GM21447 (cell line): ENCODE measurements around the gene NFX1.

ENCODE experiments used
- ATAC-seq: cut with Tn5 transposase; IDR thresholded peaks from one replicate; pipeline ENCODE4 v1.9.1; 2021; ENCODE audit not compliant: unreplicated experiment

Gene NFX1

GRCh38 chr9:33415501-33416038 is 125.3 kb downstream of the NFX1 start:
- no peak for ATAC-seq

DNA sequence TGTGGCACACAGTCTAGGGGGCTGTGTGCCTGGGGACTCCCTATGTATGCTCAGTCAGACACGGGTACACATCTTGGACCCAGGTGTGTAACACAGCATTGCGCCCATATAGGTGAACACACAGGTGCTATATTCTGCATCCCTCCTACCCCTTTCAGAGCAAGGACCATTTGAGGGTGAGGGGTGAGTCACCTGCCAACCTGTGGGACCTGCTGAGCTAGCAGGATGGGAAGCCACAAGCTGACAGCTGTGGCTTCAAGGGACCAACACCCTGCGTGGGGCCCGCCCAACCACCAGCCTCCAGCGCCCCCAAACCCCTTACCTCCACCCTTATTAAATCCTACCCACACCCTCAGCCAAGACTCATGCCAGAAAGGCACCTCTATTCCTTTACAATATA is 126.7 kb downstream of the NFX1 start:
- ATAC-seq: no peak

GRCh38 chr9:33418090-33418489 is 127.8 kb downstream of the NFX1 start:
- no peak for ATAC-seq

DNA sequence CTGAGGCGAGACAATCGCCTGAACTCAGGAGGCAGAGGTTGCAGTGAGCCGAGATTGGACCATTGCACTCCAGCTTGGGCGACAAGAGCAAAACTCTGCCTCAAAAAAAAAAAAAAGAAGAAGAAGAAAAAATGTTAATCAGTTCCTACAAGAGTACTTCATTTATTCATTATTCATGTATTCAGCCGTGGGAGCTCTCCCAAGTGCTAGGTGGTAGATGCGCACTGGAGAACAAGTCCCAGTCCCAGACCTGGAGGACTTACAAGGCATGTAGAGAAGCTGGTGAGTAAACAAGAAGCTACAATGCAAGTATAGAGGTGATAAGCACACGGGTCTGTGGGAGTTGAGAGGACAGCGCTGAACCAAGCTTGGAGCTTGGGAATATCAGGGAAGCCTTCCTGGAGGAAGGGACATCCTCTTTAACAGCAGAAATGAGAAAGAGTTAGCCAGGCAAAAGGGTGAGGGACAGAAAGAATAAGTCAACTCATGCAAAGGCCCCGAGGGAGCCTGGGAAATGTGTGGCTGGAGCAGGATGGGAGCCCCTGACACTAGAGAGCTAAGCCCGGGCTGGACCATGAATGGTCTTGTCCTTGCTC is 129.5 kb downstream of the NFX1 start:
- ATAC-seq: no peak
